Inferior parietal cortex (tissue), 1 donor: ENCODE measurements around the gene MRC2.
A peak's percentile ranks its signal among the peaks of the same experiment; 100 is the strongest.
"Not testable (repeated sequence)": the region's sequence is repeated elsewhere in the genome, so short reads cannot be mapped to it uniquely, and the experiment has no call there.

Source experiments
- DNase-seq: peaks from one replicate; pipeline ENCODE4 v3.0.0-alpha.2; 2016; ENCODE audit errors: extremely low spot score

MRC2 gene

DNA sequence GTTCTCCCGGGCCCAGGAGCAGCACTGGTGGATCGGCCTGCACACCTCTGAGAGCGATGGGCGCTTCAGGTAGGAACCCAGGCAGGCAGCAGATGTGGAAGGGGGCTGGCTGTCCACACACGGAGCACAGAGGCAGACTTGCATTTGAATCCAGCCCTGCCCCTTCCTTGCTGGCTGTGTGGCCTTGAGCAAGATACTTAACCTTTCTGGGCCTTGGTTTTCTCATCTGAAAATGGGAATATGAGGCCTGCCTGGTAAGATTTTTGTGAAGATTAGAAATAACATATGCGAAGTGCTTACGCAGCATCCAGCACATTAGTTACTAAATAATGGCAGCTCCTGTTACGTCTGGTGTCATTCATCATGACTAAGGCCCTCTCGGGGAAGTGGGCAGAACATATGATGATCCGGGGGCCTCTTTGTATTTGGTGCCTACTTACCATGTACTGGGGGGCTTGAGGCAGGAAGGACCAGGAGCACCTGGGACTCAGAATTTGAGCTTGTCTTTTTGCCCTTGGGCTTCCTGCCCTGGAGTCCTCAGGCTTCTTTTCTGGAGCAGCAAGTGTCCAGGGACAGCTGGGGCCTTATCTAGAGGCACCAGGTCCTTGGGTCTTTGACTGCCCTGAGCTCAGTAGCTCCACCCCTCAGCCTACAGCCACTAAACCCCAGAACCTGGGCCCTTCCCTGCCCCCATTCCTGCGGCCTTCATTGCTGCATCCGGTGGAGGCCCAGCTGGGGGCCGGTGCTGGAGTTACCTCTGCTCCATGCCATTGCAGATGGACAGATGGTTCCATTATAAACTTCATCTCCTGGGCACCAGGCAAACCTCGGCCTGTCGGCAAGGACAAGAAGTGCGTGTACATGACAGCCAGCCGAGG lies 53.8 kb downstream of the MRC2 start:
- peak; percentile 25 for DNase-seq

GRCh38 chr17:62681939-62682381 lies 54.5 kb downstream of the MRC2 start:
- DNase-seq = no peak

- DNase-seq = no peak
Observed at GRCh38 chr17:62684179-62684578, 56.7 kb downstream of the MRC2 start.

DNA sequence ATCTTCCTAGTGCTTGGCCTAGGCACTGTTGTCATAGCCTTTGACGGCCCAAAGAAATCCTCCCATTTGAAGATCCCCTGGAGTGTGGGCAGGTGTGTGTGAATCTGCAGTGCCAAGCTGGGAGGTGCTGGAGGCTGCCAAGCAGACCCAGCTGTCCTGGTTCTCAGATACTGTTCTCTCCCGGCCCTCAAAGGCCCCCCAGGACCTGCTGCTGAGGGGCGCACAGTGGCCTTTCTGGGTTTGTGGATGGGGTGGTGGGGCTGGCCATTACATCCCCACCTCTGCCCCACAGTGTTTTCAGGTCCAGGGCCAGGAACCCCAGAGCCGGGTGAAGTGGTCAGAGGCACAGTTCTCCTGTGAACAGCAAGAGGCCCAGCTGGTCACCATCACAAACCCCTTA lies 60.5 kb downstream of the MRC2 start:
- DNase-seq = no peak

- DNase-seq = no peak
Observed at GRCh38 chr17:62688398-62689160, 61.1 kb downstream of the MRC2 start.

GRCh38 chr17:62689441-62690167 lies 62.1 kb downstream of the MRC2 start:
- no peak for DNase-seq

DNA sequence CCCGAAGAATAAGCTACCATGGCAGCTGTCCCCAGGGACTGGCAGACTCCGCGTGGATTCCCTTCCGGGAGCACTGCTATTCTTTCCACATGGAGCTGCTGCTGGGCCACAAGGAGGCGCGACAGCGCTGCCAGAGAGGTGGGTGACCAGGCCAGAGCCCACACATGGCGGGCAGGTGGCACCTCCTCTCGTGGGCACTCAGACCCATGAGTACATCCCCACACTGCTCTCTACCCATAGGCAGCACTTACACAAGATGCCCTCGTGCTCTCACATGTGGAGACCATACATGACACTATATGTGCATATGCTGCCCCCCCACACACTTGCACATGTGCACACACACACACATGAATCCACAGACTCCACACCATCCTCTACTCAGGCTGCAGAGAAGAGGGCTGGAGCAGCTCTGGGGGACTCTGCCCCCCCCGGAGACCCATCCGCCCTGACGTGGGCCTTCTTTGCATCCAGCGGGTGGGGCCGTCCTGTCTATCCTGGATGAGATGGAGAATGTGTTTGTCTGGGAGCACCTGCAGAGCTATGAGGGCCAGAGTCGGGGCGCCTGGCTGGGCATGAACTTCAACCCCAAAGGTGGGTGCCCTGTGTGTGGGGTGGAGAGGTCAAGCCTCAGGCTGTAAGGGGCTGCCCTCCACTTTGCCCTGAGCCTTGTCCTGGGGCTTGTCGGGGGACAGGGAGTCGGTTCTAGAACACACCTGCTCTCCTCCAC lies 62.9 kb downstream of the MRC2 start:
- no peak for DNase-seq

DNA sequence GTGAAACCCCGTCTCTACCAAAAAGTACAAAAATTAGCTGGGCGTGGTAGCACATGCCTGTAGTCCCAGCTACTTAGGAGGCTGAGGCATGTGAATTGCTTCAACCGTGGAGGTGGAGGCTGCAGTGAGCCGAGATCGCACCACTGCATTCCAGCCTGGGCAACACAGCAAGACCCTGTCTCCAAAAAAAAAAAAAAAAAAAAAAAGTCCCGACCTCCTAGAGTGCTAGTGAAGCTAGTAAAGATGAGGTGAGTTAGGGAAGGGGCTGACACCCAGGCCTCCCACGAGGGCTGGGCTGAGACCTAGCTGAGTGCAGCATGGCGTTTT lies 64.1 kb downstream of the MRC2 start:
- not testable (repeated sequence) for DNase-seq

DNA sequence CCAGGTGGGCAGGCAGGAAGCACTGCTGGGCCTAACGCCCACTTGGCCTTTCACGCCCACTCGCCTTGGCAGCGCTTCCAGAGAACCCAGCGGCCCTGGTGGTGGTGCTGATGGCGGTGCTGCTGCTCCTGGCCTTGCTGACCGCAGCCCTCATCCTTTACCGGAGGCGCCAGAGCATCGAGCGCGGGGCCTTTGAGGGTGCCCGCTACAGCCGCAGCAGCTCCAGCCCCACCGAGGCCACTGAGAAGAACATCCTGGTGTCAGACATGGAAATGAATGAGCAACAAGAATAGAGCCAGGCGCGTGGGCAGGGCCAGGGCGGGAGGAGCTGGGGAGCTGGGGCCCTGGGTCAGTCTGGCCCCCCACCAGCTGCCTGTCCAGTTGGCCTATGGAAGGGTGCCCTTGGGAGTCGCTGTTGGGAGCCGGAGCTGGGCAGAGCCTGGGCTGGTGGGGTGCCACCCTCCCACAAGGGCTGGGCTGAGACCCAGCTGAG lies 64.7 kb downstream of the MRC2 start:
- no peak for DNase-seq

DNA sequence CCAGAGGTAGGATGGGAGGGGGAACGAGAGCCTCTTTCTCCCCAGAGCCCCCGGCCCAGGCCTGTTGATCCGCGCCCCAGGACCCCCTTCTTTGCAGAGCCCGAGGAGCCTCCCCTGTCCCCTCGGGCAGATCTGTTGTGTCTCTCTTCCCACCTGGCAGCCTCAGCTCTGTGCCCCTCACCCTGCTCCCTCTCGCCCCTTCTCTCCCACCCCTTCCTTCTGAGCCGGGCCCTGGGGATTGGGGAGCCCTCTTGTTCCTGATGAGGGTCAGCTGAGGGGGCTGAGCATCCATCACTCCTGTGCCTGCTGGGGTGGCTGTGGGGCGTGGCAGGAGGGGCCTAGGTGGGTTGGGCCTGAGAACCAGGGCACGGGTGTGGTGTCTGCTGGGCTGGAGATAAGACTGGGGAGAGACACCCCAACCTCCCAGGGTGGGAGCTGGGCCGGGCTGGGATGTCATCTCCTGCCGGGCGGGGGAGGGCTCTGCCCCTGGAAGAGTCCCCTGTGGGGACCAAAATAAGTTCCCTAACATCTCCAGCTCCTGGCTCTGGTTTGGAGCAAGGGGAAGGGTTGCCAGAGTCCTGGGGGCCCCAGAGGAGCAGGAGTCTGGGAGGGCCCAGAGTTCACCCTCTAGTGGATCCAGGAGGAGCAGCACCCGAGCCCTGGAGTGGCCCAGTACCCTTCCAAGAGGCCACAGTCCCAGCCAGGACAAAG lies 65.4 kb downstream of the MRC2 start:
- DNase-seq = no peak

DNA sequence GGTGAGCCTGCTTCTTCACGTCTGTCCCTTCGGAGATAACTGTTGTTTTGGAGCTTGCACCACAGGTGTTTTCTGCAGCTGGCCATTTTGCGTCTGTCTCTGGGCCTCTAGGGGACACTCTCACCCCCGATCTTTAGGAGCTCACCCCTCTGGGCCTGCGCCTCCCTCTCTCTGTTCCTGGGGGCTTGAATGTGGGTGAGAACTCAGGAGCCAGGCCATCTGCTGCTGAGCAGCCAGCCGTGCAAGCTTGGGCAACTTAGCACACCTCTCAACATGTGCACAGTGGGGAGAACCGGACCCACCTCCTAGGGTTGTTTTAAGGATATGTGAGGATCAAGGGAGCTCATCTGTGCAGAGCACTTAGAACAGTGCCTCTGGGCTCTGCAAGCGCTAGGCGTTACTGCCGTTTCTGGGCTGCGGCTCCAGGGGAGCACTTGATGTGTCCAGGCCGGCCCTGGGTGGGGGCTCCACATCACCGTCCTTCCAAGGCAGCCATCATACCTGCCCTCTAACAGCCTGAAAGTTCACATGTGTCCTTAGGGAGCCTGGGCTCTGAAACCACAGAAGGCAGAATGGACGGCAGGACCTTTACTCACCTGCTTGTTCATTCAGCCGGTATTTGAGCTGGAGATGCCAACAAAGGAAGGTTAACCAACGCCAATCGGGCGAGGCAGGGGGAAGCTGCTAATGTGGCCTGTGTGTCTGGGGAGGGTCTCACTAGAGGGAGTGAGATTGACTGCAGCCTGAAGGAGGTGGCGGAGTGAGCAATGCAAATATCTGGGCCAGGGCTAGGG lies 66.3 kb downstream of the MRC2 start:
- DNase-seq = no peak

- not testable (repeated sequence) for DNase-seq
Observed at GRCh38 chr17:62695093-62695738, 67.7 kb downstream of the MRC2 start.

GRCh38 chr17:62696256-62696655 lies 68.8 kb downstream of the MRC2 start:
- no peak for DNase-seq

DNA sequence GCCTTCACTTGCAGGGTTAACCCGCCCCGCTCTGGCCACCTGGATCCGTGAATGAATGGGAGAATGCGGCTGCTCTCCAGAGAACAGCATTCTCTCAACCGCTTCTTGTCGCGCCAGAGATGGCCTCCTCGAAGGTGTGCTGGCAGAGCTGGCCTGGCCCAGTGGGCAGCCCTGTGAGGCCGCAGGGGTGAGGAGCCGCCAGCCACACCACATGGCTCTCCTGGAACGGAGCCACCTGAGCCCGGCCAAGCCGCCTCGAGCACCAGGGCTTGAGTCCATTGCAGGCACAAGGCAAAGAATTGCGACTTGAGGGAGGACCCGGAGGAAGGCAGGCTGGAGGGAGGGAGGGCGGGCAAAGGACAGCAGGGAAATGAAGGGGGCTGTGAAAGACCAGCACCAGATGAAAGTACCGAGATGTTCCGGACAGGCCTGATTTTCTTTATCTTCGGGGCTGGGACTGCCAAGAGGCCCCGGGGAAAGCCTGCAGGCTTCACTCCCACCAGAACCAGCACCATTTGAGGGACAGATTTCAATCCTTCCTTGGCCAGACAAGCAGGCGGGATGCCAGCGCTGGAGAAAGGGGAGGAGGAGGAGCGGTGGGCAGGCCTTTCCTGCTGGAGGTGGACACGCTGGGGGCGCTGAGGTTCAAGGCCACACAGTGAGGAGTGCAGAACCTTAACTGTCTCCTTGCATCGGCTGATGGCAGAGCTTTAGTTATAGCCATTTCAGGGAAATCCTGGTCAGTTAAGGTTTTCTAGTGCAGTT lies 69.4 kb downstream of the MRC2 start:
- no peak for DNase-seq

DNA sequence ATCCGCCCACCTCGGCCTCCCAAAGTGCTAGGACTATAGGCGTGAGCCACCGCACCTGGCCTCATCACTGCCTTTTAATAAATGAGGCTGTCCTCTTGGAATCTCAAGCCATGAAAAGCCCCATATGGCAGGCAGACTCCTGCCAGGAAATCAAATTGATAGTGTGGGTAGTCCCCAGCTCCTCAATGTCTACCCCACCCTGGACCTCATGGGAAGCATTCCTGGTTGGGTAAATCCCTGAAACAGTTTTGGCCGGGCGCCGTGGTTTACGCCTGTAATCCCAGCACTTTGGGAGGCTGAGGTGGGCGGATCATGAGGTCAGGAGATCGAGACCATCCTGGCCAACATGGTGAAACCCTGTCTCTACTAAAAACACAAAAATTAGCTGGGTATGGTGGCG lies 71.0 kb downstream of the MRC2 start:
- DNase-seq = not testable (repeated sequence)

DNA sequence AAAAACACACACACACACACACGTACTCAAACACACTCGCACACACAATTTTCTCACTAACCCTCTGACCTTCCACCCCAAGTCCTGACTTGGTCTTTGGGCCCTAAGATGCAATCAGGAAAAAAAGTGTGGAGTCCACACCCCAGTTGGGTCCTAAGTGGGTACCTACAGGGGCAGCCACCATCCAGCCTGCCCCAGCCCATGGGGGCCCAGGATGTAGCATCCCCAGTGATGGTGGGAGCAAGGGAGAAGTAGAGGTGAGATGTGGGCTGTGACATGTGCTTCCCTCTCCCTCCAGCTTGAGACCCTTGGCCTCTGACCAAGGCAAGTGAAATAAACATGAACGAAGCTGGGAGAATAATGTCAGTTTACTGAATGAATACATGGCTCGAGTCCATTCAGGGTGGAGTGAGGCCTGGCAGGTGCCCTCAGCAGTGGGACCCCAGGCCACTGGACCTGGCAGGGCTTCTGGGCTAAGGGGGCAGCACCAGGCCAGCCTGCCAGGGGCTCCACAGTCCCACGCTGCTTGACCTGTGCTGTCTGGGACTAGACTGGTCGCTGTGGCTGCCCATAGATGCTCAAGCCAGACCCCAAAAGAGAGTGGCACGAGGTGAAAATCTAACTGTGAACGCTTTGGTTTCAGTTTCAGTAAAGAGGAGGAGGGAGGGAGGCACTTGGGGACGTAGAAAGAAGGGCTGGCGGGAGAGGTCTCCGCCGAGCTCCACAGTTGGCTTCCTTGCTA lies 73.7 kb downstream of the MRC2 start:
- DNase-seq = no peak

- no peak for DNase-seq
Observed at GRCh38 chr17:62701706-62702085, 74.2 kb downstream of the MRC2 start.

- no peak for DNase-seq
Observed at GRCh38 chr17:62702746-62703260, 75.3 kb downstream of the MRC2 start.
